Left lung (tissue), 10 donors: ENCODE results near the gene SEMA6A. TPM values are rescaled to one million over a fixed set of nuclear protein-coding genes. Genes with fewer than 3 reads are reported as not detected.

Source experiments
- ATAC-seq: fragments of 200-7000 bp; cut with Tn5 transposase; one replicate; pipeline ENCODE4 v1.9.1; 2020; ENCODE audit warnings: moderate library complexity
- DNase-seq, 4 donors: peaks; one replicate each; pipeline ENCODE4 v3.0.0-alpha.2; 2013 to 2020
- H3K27ac ChIP-seq, 2 donors: fragments of 200-600 bp; sonication (generic) in 1 of 2; one replicate each; pipeline versions ENCODE4 v1.5.0 to v1.8.0; 2020 to 2021
- H3K27me3 ChIP-seq, 2 donors: fragments of 200-600 bp; sonication (generic) in 1 of 2; one replicate each; pipeline versions ENCODE4 v1.5.0 to v1.8.0; 2020 to 2021
- H3K36me3 ChIP-seq, 2 donors: fragments of 200-600 bp; sonication (generic) in 1 of 2; one replicate each; pipeline versions ENCODE4 v1.5.0 to v1.8.0; 2020 to 2021
- H3K4me1 ChIP-seq, 2 donors: fragments of 200-600 bp; one replicate each; pipeline ENCODE4 v1.8.0; 2021
- H3K4me3 ChIP-seq, 2 donors: fragments of 200-600 bp; sonication (generic) in 1 of 2; one replicate each; pipeline versions ENCODE4 v1.5.0 to v1.8.0; 2020 to 2021; ENCODE audit warnings: mild to moderate bottlenecking in 1 of 2
- H3K9me3 ChIP-seq, 2 donors: fragments of 200-600 bp; sonication (generic) in 1 of 2; one replicate each; pipeline versions ENCODE4 v1.5.0 to v1.8.0; 2020 to 2021
- intact Hi-C, 2 donors: fragments of 100-400 bp; cut with DNase I; formaldehyde crosslinking; loops; one replicate each; pipeline versions ENCODE4 v1.11.2 to v1.14.2; 2022
- polyA plus RNA-seq, 6 donors: library from polyadenylated mRNA; unstranded; fragments of 120-200 nt; gene quantifications; one replicate each; pipeline ENCODE4 v1.2.1, GENCODE V29; 2013; ENCODE audit not compliant: insufficient read length in 6 of 6
- total RNA-seq, 2 donors: library from RNA; stranded (reverse); fragmentation: NEBNext Ultra II Directional; extraction: Animal tissue kit (Norgen Biotek cat#: 25700); gene quantifications; one replicate each; pipeline ENCODE4 v1.2.1, GENCODE V29; 2021
- TF ChIP-seq, protein P1 (sequence below), 2 donors: fragments of 200-600 bp; sonication (generic) in 1 of 2; IDR thresholded peaks; one replicate each; pipeline versions ENCODE4 v1.5.0 to v1.8.0; 2021; ENCODE audit warnings: antibody characterized with exemption in 2 of 2
- donor health status: DM: no; HTN: yes; CAD: no.
- donor health status: DM: no; HTN: no; CAD: no.

SEMA6A gene
- total and polyA plus RNA-seq, 8 donors, result 15.3 to 45.8 (median 39.6) TPM

- Histone ChIP-seq H3K27ac (no peak overlapping the region), H3K36me3 (no peaks in the 10 kb centered on the region), H3K4me3 (no peak overlapping the region), H3K27me3 (no peaks in the 10 kb centered on the region), H3K4me1 (no peaks in the 10 kb centered on the region), H3K9me3 (no peaks in the 10 kb centered on the region)
- intact Hi-C loops, result no loop called here
- ATAC-seq (no peak), DNase-seq (no peak)
- TF ChIP-seq, protein P1, sequence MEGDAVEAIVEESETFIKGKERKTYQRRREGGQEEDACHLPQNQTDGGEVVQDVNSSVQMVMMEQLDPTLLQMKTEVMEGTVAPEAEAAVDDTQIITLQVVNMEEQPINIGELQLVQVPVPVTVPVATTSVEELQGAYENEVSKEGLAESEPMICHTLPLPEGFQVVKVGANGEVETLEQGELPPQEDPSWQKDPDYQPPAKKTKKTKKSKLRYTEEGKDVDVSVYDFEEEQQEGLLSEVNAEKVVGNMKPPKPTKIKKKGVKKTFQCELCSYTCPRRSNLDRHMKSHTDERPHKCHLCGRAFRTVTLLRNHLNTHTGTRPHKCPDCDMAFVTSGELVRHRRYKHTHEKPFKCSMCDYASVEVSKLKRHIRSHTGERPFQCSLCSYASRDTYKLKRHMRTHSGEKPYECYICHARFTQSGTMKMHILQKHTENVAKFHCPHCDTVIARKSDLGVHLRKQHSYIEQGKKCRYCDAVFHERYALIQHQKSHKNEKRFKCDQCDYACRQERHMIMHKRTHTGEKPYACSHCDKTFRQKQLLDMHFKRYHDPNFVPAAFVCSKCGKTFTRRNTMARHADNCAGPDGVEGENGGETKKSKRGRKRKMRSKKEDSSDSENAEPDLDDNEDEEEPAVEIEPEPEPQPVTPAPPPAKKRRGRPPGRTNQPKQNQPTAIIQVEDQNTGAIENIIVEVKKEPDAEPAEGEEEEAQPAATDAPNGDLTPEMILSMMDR (IDR thresholded peaks at IDR 0.05), result no peak
Observed at GRCh38 chr5:116614603-116614920, 39.9 kb upstream of the SEMA6A start.

DNA sequence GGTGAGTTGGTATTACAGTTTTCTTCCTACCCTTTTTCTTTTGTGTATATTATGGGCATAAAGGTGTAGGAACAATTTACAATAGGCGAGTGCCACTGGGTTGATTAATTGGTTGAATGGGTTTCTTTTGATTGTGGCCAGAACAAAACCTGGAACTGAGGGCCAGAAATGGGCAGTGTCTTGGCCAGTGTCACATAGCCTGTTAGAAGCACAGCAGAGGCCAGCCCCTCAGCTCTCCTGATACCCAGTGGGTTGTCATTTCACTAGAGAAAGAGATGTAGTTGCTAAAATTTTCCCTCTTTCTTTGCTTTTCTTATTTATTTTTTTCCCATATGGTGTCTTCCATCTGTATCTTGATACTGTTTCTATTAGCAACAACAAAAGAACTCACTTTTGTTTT lies 38.8 kb upstream of the SEMA6A start:
- no peaks in the 10 kb centered on the region for H3K9me3 ChIP-seq
- no peaks in the 10 kb centered on the region for H3K27me3 ChIP-seq
- TF ChIP-seq, protein P1 (IDR thresholded peaks at IDR 0.05), result no peak
- no peaks in the 10 kb centered on the region for H3K4me1 ChIP-seq
- no peak for DNase-seq
- intact Hi-C loops, result no loop called here
- H3K4me3 ChIP-seq, result no peak overlapping the region
- H3K36me3 ChIP-seq, result no peaks in the 10 kb centered on the region
- no peak for ATAC-seq
- H3K27ac ChIP-seq, result no peak overlapping the region

- no peak for ATAC-seq
- intact Hi-C loops, result no loop called here
- no peak overlapping the region for H3K4me3 ChIP-seq
- no peaks in the 10 kb centered on the region for H3K27me3 ChIP-seq
- H3K36me3 ChIP-seq, result no peaks in the 10 kb centered on the region
- TF ChIP-seq, protein P1 (IDR thresholded peaks at IDR 0.05), result no peak
- H3K9me3 ChIP-seq, result peaks cover 0 to 3% of the 10 kb centered on the region in 2 donors
- no peak for DNase-seq
- no peaks in the 10 kb centered on the region for H3K4me1 ChIP-seq
- no peak overlapping the region for H3K27ac ChIP-seq
Observed at GRCh38 chr5:116612431-116612830, 37.8 kb upstream of the SEMA6A start.

DNA sequence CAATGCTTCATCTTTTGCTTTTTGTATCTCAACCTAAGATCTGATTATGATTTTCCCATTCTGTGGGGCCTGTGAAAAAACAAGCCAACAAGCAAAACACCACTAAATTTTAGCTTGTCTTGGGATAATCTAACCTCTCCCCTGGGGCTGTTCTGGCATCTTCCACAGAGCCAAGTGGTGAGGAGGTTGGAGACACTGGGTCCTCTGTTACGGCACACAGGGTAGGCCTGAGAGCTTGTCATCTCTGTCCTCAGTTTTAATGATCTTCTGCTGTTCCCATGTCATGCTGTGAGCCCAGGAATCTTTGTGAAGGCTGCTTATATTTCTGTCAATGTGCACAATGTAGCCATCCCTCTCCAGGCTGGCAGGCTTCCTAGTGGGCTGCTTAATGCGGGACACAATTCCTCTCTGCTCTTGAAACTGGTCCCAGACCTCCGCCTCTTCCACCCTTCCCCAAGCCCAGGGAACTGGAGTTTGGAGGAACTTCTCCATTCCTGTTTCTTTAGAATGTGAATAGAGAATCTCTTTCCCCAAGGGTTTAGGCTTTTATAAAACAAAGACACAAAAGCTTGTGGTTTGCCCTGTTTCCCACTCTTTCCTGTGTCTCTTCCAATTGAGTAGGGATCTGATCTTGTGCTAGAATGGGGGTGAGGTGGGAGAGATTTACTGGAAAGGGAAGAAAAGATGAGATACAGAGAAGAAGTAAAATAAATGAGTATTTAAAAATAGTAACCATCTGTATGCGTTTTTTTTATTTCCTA lies 30.9 kb upstream of the SEMA6A start:
- no peak overlapping the region for H3K4me3 ChIP-seq
- intact Hi-C loops, result no loop called here

GRCh38 chr5:116604805-116605204 lies 30.2 kb upstream of the SEMA6A start:
- Histone ChIP-seq H3K27ac (no peak overlapping the region), H3K36me3 (no peaks in the 10 kb centered on the region), H3K27me3 (no peaks in the 10 kb centered on the region), H3K4me1 (peaks cover 0 to 5% of the 10 kb centered on the region in 2 donors), H3K9me3 (peaks cover 0 to 3% of the 10 kb centered on the region in 2 donors), H3K4me3 (no peak overlapping the region)
- ATAC-seq (no peak), DNase-seq (no peak)
- TF ChIP-seq, protein P1 (IDR thresholded peaks at IDR 0.05), result no peak
- intact Hi-C loops, result no loop called here

More for the DNA sequence above, 30.9 kb upstream of the SEMA6A start:
- no peak for ATAC-seq
- Histone ChIP-seq H3K27me3 (no peaks in the 10 kb centered on the region), H3K27ac (peak overlapping the region in 1 of 2 donors; percentile 40), H3K36me3 (no peaks in the 10 kb centered on the region), H3K4me1 (peaks cover 0 to 5% of the 10 kb centered on the region in 2 donors), H3K9me3 (peaks cover 0 to 3% of the 10 kb centered on the region in 2 donors)
- TF ChIP-seq, protein P1 (IDR thresholded peaks at IDR 0.05), result no peak
- no peak for DNase-seq
